GM06990 (cell line): ENCODE results near the gene ZNF469.

Experiments
- DNase-seq: peaks from one replicate; pipeline ENCODE4 v3.0.0-alpha.2; 2011; ENCODE audit not compliant: insufficient read length; ENCODE audit errors: extremely low read depth
- H3K27me3 ChIP-seq: replicated peaks from 2 replicates; pipeline ENCODE4 v1.6.0; 2011; ENCODE audit warnings: low read length; ENCODE audit not compliant: control insufficient read depth, insufficient read depth
- H3K36me3 ChIP-seq: 2 replicates; pipeline ENCODE4 v1.5.1; 2011; ENCODE audit warnings: low read length; ENCODE audit not compliant: control insufficient read depth, insufficient read depth
- H3K4me3 ChIP-seq: replicated peaks from 2 replicates; pipeline ENCODE4 v1.5.1; 2011; ENCODE audit warnings: low read depth, mild to moderate bottlenecking, control low read depth, low read length
- TF ChIP-seq, protein P1 (sequence below): IDR thresholded peaks from 2 replicates; pipeline ENCODE4 v1.5.1; 2011; ENCODE audit warnings: low read length, control low read depth, mild to moderate bottlenecking, inconsistent platforms; ENCODE audit not compliant: insufficient read depth, poor library complexity, severe bottlenecking

ZNF469 gene

DNA sequence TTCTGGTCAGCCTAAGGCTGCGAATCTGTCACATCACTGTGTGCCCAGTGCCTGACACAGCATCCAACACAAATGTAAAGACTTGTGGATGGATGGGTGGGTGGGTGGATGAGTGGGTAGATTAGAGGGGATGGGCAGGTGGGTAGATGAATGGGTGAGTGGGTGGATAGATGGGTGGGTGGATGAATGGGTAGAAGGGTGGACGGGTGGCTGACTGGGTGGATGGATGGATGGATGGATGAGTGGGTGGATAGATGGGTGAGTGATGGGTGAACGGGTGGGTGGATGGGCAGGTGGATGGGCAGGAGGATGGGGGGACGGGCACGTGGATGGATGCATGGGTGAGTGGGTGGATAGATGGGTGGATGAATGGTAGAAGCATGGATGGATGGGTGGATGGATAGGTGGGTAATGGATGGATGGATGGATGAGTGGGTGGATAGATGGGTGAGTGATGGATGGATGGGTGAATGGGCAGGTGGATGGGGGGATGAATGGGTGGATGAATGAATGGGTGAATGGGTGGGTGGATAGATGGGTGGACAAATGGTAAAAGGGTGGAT is 39.2 kb downstream of the ZNF469 start:
- no peak for DNase-seq
- TF ChIP-seq, protein P1, sequence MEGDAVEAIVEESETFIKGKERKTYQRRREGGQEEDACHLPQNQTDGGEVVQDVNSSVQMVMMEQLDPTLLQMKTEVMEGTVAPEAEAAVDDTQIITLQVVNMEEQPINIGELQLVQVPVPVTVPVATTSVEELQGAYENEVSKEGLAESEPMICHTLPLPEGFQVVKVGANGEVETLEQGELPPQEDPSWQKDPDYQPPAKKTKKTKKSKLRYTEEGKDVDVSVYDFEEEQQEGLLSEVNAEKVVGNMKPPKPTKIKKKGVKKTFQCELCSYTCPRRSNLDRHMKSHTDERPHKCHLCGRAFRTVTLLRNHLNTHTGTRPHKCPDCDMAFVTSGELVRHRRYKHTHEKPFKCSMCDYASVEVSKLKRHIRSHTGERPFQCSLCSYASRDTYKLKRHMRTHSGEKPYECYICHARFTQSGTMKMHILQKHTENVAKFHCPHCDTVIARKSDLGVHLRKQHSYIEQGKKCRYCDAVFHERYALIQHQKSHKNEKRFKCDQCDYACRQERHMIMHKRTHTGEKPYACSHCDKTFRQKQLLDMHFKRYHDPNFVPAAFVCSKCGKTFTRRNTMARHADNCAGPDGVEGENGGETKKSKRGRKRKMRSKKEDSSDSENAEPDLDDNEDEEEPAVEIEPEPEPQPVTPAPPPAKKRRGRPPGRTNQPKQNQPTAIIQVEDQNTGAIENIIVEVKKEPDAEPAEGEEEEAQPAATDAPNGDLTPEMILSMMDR, result no peak
- Histone ChIP-seq H3K4me3 (no peak overlapping the region), H3K36me3 (no peaks in the 10 kb centered on the region), H3K27me3 (no peaks in the 10 kb centered on the region; the same call in 1 of the 2 replicates)

DNA sequence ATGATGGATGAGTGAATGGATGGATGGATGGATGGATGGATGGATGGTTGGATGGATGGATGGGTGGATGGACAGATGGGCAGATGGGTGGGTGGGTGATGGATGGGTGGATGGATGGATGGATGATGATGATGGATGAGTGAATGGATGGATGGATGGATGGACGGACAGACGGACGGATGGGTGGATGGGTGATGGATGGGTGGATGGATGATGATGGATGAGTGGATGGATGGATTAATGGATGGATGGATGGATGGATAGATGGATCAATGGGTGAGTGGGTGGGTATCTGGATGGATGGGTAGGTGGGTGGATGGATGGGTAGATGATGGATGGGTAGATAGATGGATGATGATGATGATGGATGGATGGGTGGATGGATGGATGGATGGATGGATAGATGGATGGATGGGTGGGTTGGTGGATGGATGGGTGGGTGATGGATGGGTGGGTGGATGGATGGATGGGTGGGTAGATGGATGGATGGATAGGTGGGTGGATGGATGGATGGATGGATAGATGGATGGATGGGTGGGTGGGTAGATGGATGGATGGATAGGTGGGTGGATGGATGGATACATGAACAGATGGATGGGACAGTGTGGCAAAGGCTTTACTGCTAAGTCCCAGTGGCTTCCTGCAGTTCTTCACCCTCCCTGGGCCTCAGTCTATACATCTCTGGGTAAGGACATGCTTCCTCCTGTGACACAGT is 40.1 kb downstream of the ZNF469 start:
- TF ChIP-seq, protein P1, result no peak
- Histone ChIP-seq H3K36me3 (no peaks in the 10 kb centered on the region), H3K27me3 (no peaks in the 10 kb centered on the region; the same call in 1 of the 2 replicates), H3K4me3 (no peak overlapping the region)
- no peak for DNase-seq

DNA sequence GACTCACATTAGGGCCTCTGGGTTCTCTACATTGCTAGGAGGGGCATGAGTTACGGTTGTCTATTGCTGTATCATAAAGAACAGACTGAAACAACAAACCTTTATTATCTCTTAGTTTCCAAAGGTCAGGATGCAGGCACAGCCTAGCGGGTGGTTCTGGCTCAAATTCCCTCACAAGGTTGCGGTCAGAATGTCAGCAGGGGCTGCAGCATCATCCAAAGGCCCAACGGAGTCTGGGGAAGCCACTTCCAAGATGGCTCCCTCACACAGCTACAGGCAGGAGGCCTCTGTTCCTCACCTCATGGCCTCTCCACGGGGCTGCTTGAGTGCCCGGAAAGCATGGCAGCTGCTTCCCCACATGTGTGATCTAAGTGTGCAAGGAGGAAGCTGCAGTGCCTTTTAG is 40.7 kb downstream of the ZNF469 start:
- Histone ChIP-seq H3K36me3 (no peaks in the 10 kb centered on the region), H3K27me3 (no peaks in the 10 kb centered on the region; the same call in 1 of the 2 replicates), H3K4me3 (no peak overlapping the region)
- TF ChIP-seq, protein P1, result no peak
- no peak for DNase-seq

DNA sequence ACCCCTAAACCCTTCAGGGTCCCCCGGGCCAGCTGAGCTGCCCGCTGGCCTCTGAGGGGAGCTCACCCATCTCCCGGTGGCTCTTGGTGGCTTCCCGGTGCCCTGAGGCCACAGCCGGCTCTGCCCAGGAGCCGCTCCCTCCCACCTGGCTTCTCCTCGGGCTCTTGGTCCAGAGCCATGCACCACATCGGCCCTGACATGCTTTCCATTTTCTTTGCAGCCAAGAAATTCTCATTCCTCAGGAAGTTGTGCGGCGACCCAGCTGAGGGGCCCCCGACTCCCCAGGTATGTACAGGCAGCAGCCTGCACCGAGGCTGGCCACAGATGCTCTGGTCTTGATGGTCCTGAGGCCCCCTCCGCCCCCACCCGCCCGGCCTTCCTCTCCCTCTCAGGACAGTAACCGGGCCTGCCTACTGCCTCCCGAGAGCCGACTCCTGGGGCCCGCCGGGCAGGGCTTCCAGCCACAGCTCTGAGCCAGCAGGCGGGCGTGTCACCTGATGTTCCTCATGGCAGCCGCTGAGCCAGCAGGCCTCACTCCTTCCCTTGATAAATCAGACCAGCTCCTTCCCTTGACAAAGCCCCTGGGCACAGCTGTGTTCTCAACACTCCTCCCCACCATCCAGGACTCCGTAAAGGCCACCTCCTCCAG is 42.0 kb downstream of the ZNF469 start:
- no peaks in the 10 kb centered on the region for H3K27me3 ChIP-seq
- no peak for DNase-seq
- TF ChIP-seq, protein P1, result no peak
- H3K4me3 ChIP-seq, result no peak overlapping the region
- H3K36me3 ChIP-seq, result no peaks in the 10 kb centered on the region

DNA sequence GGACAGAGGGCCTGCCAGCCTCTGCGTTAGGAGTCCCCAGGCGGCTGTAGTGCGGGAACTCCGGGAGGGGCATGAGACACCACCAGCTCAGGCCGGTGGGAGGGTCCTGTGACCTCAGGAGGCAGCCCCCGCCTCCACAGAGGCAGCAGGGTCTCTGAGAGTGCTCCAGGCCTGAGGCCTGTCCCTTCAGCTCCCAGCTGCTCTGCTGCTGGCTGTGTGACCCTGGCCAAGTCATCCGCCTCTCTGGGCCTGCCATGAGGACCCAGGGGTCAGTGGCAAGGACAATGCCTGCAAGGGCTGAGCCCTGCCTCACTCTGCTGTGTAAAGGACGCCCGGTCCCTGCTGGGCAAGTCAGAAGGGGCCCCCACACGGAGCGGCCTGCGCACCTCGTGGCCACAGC is 43.3 kb downstream of the ZNF469 start:
- no peaks in the 10 kb centered on the region for H3K27me3 ChIP-seq
- H3K4me3 ChIP-seq, result no peak overlapping the region
- TF ChIP-seq, protein P1, result no peak
- DNase-seq, result no peak
- no peaks in the 10 kb centered on the region for H3K36me3 ChIP-seq
